ENCODE data around the gene LIN37. TPM values are rescaled to one million over a fixed set of nuclear protein-coding genes. Genes with fewer than 3 reads are reported as not detected.
"Not testable (repeated sequence)": the region's sequence is repeated elsewhere in the genome, so short reads cannot be mapped to it uniquely, and the experiment has no call there.

Gene LIN37
- total RNA-seq, 1 donor from 2014 or later: 11.4 TPM

DNA sequence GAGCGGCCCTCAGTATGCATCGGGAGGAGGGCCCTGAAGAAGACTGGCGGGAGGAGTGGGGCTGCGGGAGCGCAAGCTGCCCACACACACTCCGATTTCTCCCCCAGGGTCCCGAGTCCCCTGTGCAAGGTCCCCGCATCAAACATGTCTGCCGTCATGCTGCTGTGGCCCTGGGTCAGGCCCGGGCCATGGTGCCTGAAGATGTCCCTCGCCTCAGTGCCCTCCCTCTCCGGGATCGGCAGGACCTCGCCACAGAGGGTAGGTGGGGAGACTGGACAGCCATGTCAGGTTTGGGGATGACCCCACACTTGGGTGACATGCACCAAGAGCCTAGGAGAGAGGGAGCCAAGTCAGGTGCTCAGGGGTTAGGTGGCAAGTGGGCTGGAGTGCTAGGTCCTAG, 25.9 kb upstream of the LIN37 start:
- Mint-ChIP-seq H3K27me3 (ENCODE audit: insufficient read depth, low read depth) (peaks cover 10% of the 10 kb centered on the region), H3K27ac (no peak overlapping the region)

DNA sequence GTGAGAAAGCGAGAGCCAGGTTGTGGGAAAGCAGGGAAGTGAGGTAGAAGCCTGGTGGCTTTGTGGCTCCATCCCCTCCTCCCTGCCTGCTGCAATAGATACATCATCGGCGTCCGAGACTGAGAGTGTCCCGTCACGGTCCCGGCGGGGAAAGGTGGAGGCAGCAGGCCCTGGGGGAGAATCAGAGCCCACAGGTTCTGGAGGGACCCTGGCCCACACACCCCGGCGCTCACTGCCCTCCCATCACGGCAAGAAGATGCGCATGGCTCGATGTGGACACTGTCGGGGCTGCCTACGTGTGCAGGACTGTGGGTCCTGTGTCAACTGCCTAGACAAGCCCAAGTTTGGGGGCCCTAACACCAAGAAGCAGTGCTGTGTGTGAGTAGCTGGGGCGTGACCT, 25.5 kb upstream of the LIN37 start:
- no peak overlapping the region for H3K27ac ChIP-seq
- no peak for TF ChIP-seq EZH2phosphoT487 (IDR thresholded peaks at IDR 0.05)
- TF ChIP-seq EZH2 (IDR thresholded peaks at IDR 0.05): no peak
- TF ChIP-seq, protein P1, sequence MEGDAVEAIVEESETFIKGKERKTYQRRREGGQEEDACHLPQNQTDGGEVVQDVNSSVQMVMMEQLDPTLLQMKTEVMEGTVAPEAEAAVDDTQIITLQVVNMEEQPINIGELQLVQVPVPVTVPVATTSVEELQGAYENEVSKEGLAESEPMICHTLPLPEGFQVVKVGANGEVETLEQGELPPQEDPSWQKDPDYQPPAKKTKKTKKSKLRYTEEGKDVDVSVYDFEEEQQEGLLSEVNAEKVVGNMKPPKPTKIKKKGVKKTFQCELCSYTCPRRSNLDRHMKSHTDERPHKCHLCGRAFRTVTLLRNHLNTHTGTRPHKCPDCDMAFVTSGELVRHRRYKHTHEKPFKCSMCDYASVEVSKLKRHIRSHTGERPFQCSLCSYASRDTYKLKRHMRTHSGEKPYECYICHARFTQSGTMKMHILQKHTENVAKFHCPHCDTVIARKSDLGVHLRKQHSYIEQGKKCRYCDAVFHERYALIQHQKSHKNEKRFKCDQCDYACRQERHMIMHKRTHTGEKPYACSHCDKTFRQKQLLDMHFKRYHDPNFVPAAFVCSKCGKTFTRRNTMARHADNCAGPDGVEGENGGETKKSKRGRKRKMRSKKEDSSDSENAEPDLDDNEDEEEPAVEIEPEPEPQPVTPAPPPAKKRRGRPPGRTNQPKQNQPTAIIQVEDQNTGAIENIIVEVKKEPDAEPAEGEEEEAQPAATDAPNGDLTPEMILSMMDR (IDR thresholded peaks at IDR 0.05): no peak
- H2AFZ ChIP-seq (replicated peaks): no peak overlapping the region
- no peak for DNase-seq (ENCODE audit: low spot score)
- no peaks in the 10 kb centered on the region for H3F3A ChIP-seq (ENCODE audit: low read depth)
- H3K36me3 ChIP-seq: no peaks in the 10 kb centered on the region
- H3K9ac ChIP-seq: no peak overlapping the region
- H3K9me3 Mint-ChIP-seq: no peaks in the 10 kb centered on the region
- H3K4me3 Mint-ChIP-seq: no peak overlapping the region
- no peaks in the 10 kb centered on the region for H3K27me3 ChIP-seq
- no peaks in the 10 kb centered on the region for H3K9me3 ChIP-seq (ENCODE audit: low read depth)
- H3K36me3 Mint-ChIP-seq: peaks cover 36% of the 10 kb centered on the region
- peaks cover 10% of the 10 kb centered on the region for H3K27me3 Mint-ChIP-seq (ENCODE audit: insufficient read depth, low read depth)
- peaks cover 23% of the 10 kb centered on the region for H4K20me1 ChIP-seq (ENCODE audit: low read depth)
- H3K27ac Mint-ChIP-seq: no peak overlapping the region
- H3K4me2 ChIP-seq: no peak overlapping the region
- H3K4me3 ChIP-seq: no peak overlapping the region
- H3K4me1 Mint-ChIP-seq: peaks cover 9% of the 10 kb centered on the region
- peaks cover 5% of the 10 kb centered on the region for H3K4me1 ChIP-seq
- peaks cover 22% of the 10 kb centered on the region for H3K79me2 ChIP-seq (ENCODE audit: low read depth)

More for the DNA sequence above, 25.9 kb upstream of the LIN37 start:
- Histone ChIP-seq H3F3A (ENCODE audit: low read depth) (peaks cover under 1% of the 10 kb centered on the region), H3K4me3 (no peak overlapping the region), H3K9me3 (ENCODE audit: low read depth) (no peaks in the 10 kb centered on the region), H3K27ac (no peak overlapping the region), H3K4me2 (no peak overlapping the region), H3K79me2 (ENCODE audit: low read depth) (peaks cover 22% of the 10 kb centered on the region), H4K20me1 (ENCODE audit: low read depth) (peaks cover 23% of the 10 kb centered on the region), H3K9ac (no peak overlapping the region), H2AFZ (replicated peaks) (no peak overlapping the region), H3K27me3 (no peaks in the 10 kb centered on the region), H3K36me3 (no peaks in the 10 kb centered on the region), H3K4me1 (peaks cover 5% of the 10 kb centered on the region)
- Mint-ChIP-seq H3K4me1 (peaks cover 9% of the 10 kb centered on the region), H3K36me3 (peaks cover 34% of the 10 kb centered on the region), H3K9me3 (no peaks in the 10 kb centered on the region), H3K4me3 (peak overlapping the region; percentile 21)
- TF ChIP-seq, protein P1 (IDR thresholded peaks at IDR 0.05): no peak
- TF ChIP-seq EZH2 (IDR thresholded peaks at IDR 0.05) (no peak), EZH2phosphoT487 (IDR thresholded peaks at IDR 0.05) (no peak)
- DNase-seq (ENCODE audit: low spot score): no peak

DNA sequence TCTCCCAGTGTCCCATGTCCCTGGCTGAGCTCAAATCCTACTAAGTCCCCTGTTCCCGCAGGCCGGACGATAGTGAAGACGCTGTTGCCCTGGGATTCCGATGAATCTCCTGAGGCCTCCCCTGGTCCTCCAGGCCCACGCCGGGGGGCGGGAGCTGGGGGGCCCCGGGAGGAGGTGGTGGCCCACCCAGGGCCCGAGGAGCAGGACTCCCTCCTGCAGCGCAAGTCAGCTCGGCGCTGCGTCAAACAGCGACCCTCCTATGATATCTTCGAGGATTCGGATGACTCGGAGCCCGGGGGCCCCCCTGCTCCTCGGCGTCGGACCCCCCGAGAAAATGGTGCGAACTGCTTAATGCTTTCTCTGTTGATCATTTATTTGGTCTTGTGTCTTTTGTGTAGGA, 24.7 kb upstream of the LIN37 start:
- H3K4me3 Mint-ChIP-seq: no peak overlapping the region
- H3K27me3 Mint-ChIP-seq (ENCODE audit: insufficient read depth, low read depth): peaks cover 12% of the 10 kb centered on the region
- H3K27ac Mint-ChIP-seq: no peak overlapping the region
- H3K79me2 ChIP-seq (ENCODE audit: low read depth): peaks cover 16% of the 10 kb centered on the region
- H3K9ac ChIP-seq: no peak overlapping the region
- H3K9me3 Mint-ChIP-seq: no peaks in the 10 kb centered on the region
- no peaks in the 10 kb centered on the region for H3F3A ChIP-seq (ENCODE audit: low read depth)
- no peak overlapping the region for H3K4me2 ChIP-seq
- no peak overlapping the region for H3K4me3 ChIP-seq
- peaks cover 5% of the 10 kb centered on the region for H3K4me1 ChIP-seq
- no peaks in the 10 kb centered on the region for H3K36me3 ChIP-seq
- H4K20me1 ChIP-seq (ENCODE audit: low read depth): peaks cover 20% of the 10 kb centered on the region
- no peak for DNase-seq (ENCODE audit: low spot score)
- TF ChIP-seq, protein P1 (IDR thresholded peaks at IDR 0.05): no peak
- TF ChIP-seq EZH2phosphoT487 (IDR thresholded peaks at IDR 0.05) (no peak), EZH2 (IDR thresholded peaks at IDR 0.05) (no peak)
- no peak overlapping the region for H2AFZ ChIP-seq (replicated peaks)
- H3K36me3 Mint-ChIP-seq: peaks cover 36% of the 10 kb centered on the region
- H3K27ac ChIP-seq: no peak overlapping the region
- H3K9me3 ChIP-seq (ENCODE audit: low read depth): no peaks in the 10 kb centered on the region
- H3K4me1 Mint-ChIP-seq: peaks cover 9% of the 10 kb centered on the region
- no peaks in the 10 kb centered on the region for H3K27me3 ChIP-seq

DNA sequence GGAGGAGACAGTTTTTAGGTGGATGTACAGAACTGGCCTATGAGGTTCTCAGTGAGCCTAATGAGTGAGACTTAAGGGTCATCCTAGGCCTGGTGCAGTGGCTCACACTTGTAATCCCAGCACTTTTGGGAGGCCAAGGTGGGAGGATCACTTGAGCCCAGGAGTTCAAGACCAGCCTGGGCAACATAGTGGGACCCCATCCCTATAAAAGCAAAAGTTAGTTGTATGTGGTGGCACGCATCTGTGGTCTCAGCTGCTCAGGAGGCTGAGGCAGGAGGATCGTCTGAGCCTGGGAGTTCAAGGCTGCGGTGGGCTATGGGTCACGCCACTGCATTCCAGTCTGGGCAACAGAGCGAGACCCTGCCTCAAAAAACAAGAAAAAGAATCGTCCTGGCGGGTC, 24.2 kb upstream of the LIN37 start:
- H3K4me3 ChIP-seq; H3K27ac Mint-ChIP-seq; H3K4me3 Mint-ChIP-seq; H3K9me3 Mint-ChIP-seq; H3K4me1 Mint-ChIP-seq; H3F3A ChIP-seq (ENCODE audit: low read depth); H3K9me3 ChIP-seq (ENCODE audit: low read depth); H3K36me3 ChIP-seq; H3K9ac ChIP-seq; H3K27ac ChIP-seq; H2AFZ ChIP-seq (replicated peaks); H3K4me1 ChIP-seq; H3K4me2 ChIP-seq; DNase-seq (ENCODE audit: low spot score); H3K27me3 ChIP-seq: not testable (repeated sequence)
- Mint-ChIP-seq H3K36me3 (peaks cover 40% of the 10 kb centered on the region), H3K27me3 (ENCODE audit: insufficient read depth, low read depth) (peaks cover 12% of the 10 kb centered on the region)
- Histone ChIP-seq H4K20me1 (ENCODE audit: low read depth) (peaks cover 16% of the 10 kb centered on the region), H3K79me2 (ENCODE audit: low read depth) (peaks cover 12% of the 10 kb centered on the region)
